WTC11 (cell line): ENCODE results near the gene QSOX2.

Experiments used
- CTCF ChIP-seq: fragments of 200-600 bp; IDR thresholded peaks from 2 replicates; pipeline ENCODE4 v1.8.0; 2022; ENCODE audit warnings: antibody characterized with exemption
- GABPB1 ChIP-seq: sonication (generic); formaldehyde crosslinking; IDR thresholded peaks from 2 replicates; pipeline ENCODE4 v1.8.1; 2023; ENCODE audit warnings: mild to moderate bottlenecking, missing genetic modification reagents
- NR2C2 ChIP-seq: sonication (generic); formaldehyde crosslinking; IDR thresholded peaks from 2 replicates; pipeline ENCODE4 v1.8.0; 2022; ENCODE audit warnings: mild to moderate bottlenecking, missing genetic modification reagents
- USF1 ChIP-seq: sonication (generic); formaldehyde crosslinking; IDR thresholded peaks from 2 replicates; pipeline ENCODE4 v1.8.0; 2022; ENCODE audit warnings: mild to moderate bottlenecking, missing genetic modification reagents

- TF ChIP-seq USF1 (CRISPR knock-in tag) (no peak), CTCF (no peak), GABPB1 (no peak), NR2C2 (CRISPR knock-in tag) (no peak)
These were observed 28.9 kb downstream of the QSOX2 start for GRCh38 chr9:136216541-136217244.
